ENCODE results near the gene AAK1. TPM values are rescaled to one million over a fixed set of nuclear protein-coding genes. Genes with fewer than 3 reads are reported as not detected.

AAK1 gene
- total and polyA plus RNA-seq, 7 donors, result 5.4 to 35.7 (median 20.7) TPM

DNA sequence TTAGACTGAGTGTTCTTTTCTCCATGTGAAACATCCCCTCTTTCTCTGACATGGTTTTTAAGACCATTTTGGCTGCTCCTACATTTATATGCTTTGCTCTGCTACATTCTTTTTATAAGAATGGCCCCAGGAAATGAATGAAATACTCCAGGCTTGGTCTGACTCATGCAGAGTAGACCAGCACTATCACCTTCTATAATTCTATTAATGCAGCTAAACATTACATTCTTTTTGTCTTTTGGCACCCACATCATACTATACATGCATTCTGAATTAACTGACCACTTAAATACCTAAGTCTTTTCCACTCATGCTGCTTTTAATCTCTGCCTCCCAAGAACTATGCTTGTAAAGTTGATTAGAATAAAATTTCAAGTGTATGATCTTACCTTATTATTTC, 94.1 kb downstream of the AAK1 start:
- TF ChIP-seq, protein P1, sequence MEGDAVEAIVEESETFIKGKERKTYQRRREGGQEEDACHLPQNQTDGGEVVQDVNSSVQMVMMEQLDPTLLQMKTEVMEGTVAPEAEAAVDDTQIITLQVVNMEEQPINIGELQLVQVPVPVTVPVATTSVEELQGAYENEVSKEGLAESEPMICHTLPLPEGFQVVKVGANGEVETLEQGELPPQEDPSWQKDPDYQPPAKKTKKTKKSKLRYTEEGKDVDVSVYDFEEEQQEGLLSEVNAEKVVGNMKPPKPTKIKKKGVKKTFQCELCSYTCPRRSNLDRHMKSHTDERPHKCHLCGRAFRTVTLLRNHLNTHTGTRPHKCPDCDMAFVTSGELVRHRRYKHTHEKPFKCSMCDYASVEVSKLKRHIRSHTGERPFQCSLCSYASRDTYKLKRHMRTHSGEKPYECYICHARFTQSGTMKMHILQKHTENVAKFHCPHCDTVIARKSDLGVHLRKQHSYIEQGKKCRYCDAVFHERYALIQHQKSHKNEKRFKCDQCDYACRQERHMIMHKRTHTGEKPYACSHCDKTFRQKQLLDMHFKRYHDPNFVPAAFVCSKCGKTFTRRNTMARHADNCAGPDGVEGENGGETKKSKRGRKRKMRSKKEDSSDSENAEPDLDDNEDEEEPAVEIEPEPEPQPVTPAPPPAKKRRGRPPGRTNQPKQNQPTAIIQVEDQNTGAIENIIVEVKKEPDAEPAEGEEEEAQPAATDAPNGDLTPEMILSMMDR (IDR thresholded peaks at IDR 0.05), result no peak
- TF ChIP-seq POLR2A (IDR thresholded peaks at IDR 0.05), result no peak
- Histone ChIP-seq H3K4me3 (no peak overlapping the region), H3K9me3 (no peaks in the 10 kb centered on the region), H3K36me3 (no peaks in the 10 kb centered on the region), H3K4me1 (no peaks in the 10 kb centered on the region), H3K27me3 (no peaks in the 10 kb centered on the region), H3K27ac (no peak overlapping the region)
- intact Hi-C loops (cut with DNase I), result no loop called here
- no peak for DNase-seq

DNA sequence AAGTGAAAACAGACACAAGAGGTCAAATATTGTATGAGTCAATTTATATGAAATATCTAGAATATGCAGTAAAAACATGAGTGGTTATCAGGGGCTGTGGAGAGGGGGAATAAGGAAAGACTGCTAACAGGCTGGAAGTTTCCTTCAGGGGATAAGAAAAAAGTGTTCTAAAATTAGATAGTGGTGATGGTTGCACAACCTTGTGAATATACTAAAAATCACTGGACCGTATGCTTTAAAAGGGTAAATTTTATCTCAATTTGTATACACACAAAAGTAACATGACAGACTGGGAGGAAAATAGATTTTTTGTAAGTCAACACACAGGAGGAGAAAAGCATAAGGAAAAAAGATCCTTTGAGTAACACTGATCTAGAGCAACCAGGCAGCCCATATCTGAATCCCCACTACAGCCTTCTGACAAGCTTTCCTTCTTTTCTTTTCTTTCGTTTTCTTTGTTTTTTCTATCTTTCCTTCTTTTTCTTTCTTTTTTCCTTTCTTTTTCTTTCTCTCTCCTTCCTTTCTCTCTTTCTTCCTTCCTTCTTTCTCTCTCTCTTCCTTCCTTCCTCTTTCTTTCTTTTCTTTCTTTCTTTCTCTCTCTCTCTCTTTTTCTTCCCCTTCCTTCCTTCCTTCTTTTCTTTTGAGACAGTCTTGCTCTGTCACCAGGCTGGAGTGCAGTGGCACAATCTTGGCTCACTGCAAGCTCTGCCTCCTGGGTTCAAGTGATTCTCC, 95.4 kb downstream of the AAK1 start:
- TF ChIP-seq POLR2AphosphoS5 (IDR thresholded peaks at IDR 0.05) (no peak), POLR2A (IDR thresholded peaks at IDR 0.05) (no peak), EP300 (IDR thresholded peaks at IDR 0.05) (no peak)
- TF ChIP-seq, protein P1 (IDR thresholded peaks at IDR 0.05), result no peak
- Histone ChIP-seq H3K27ac (no peak overlapping the region), H3K9me3 (no peaks in the 10 kb centered on the region), H3K27me3 (no peaks in the 10 kb centered on the region), H3K4me1 (no peaks in the 10 kb centered on the region), H3K36me3 (peaks cover 0 to 8% (median 0%) of the 10 kb centered on the region in 4 donors), H3K4me3 (no peak overlapping the region)
- no peak for DNase-seq
- intact Hi-C loops (cut with DNase I), result no loop called here
- 78 to 86% methylated on average over 2 of the region's 2 CpGs for WGBS, 2 donors

DNA sequence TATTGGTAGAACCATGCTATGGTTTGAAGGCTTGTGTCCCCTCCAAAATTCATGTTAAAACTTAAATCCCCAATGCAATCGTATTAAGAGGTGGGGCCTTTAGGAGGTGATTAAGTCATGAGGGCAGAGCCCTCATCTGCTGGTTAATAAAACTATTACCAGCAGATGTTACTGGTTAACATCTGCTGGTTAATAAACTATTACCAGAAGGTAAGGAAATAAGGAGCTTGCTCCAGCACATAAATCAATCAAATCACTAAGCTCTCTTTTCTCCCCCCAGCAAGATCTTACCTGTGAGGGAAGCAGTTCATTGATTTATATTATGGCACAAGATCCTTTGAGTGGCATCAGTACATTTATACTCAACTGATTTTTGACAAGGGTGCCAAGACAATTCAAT, 96.9 kb downstream of the AAK1 start:
- H3K9me3 ChIP-seq, result no peaks in the 10 kb centered on the region
- H3K27me3 ChIP-seq, result no peaks in the 10 kb centered on the region
- 93 to 97% methylated on average over 1 of the region's 1 CpG for WGBS, 2 donors
- no peak for DNase-seq
- intact Hi-C loops (cut with DNase I), result no loop called here
- peaks cover 0 to 20% (median 2%) of the 10 kb centered on the region in 4 donors for H3K36me3 ChIP-seq
- H3K27ac ChIP-seq, result no peak overlapping the region
- no peak overlapping the region for H3K4me3 ChIP-seq
- no peaks in the 10 kb centered on the region for H3K4me1 ChIP-seq
- TF ChIP-seq POLR2A (IDR thresholded peaks at IDR 0.05) (no peak), EP300 (IDR thresholded peaks at IDR 0.05) (no peak), POLR2AphosphoS5 (IDR thresholded peaks at IDR 0.05) (no peak)
- TF ChIP-seq, protein P1 (IDR thresholded peaks at IDR 0.05), result no peak

DNA sequence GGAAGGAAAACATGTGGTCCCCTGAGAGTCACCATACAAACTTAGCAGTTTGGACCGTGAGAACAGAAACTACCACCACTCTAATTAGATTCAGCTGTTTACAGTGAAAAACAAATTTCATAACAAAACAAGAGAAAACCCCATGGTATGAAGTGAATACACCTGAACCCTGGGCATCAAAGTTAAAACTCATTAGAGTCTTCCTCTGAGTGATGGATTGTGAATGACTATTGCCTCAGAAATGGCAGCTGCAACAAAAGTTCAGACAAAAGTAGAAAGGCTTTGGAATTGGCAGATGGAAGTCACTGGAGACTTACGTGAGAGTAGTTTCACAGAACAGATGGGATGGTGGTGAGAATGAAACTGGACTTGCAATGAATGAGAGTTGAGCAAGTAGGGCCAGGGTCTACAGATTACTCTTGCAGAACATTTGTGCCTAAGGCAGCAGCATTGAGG, 98.0 kb downstream of the AAK1 start:
- no peak for DNase-seq
- no peaks in the 10 kb centered on the region for H3K9me3 ChIP-seq
- no peak overlapping the region for H3K27ac ChIP-seq
- WGBS, 2 donors, result 73 to 97% methylated on average over 2 of the region's 2 CpGs
- H3K4me1 ChIP-seq, result no peaks in the 10 kb centered on the region
- no peak overlapping the region for H3K4me3 ChIP-seq
- no peak for TF ChIP-seq POLR2AphosphoS5 (IDR thresholded peaks at IDR 0.05)
- TF ChIP-seq, protein P1 (IDR thresholded peaks at IDR 0.05), result no peak
- no peak for TF ChIP-seq EP300 (IDR thresholded peaks at IDR 0.05)
- TF ChIP-seq POLR2A (IDR thresholded peaks at IDR 0.05), result no peak
- intact Hi-C loops (cut with DNase I), result no loop called here
- H3K36me3 ChIP-seq, result peaks cover 0 to 30% (median 3%) of the 10 kb centered on the region in 4 donors
- H3K27me3 ChIP-seq, result no peaks in the 10 kb centered on the region

DNA sequence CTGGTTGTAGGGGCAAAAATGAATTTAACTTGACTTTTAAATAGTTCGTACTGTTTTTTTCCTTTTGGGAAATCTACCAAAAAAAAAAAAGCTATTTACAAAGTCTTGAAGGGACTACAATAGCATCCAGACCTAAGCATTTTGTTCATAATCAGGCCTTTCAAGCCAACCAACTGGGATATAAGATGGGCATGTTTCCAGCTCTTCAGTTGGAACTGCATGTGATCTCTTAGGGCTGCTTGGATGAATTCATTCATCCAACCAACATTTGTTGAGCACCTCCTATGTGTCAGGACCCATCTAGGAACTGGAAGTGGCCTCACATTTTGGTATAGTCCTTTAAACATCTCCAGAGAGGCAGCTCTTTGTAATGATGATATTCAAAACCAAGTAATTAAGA, 98.6 kb downstream of the AAK1 start:
- WGBS, 2 donors, result 91 to 95% methylated on average over 1 of the region's 1 CpG
- Histone ChIP-seq H3K9me3 (no peaks in the 10 kb centered on the region), H3K4me1 (no peaks in the 10 kb centered on the region), H3K27ac (no peak overlapping the region), H3K27me3 (no peaks in the 10 kb centered on the region), H3K36me3 (peaks cover 0 to 30% (median 3%) of the 10 kb centered on the region in 4 donors), H3K4me3 (no peak overlapping the region)
- TF ChIP-seq EP300 (IDR thresholded peaks at IDR 0.05), result no peak
- intact Hi-C loops (cut with DNase I), result no loop called here
- DNase-seq, result no peak
